Measurements from ENCODE around the gene SPRED1. TPM values are rescaled to one million over a fixed set of nuclear protein-coding genes. Genes with fewer than 3 reads are reported as not detected.
A peak's percentile ranks its signal among the peaks of the same experiment; 100 is the strongest.

SPRED1 gene
- total and polyA plus RNA-seq, 10 of the 15 experiments (the other 5 are each of a cell fraction or from before 2014, with no cell fraction given): 0.08 to 2.6 (median 0.22) TPM

- TF ChIP-seq IRF4 (IDR thresholded peaks at IDR 0.05; ENCODE audit: low read depth, low read length) (peak; percentile 62; the same call in 1 of the 2 replicates), TARDBP (IDR thresholded peaks at IDR 0.05; ENCODE audit: borderline replicate concordance) (no peak), PKNOX1 (IDR thresholded peaks at IDR 0.05) (peak; percentile 42), BCL3 (IDR thresholded peaks at IDR 0.05; ENCODE audit: borderline replicate concordance, insufficient read depth, low read depth, low read length, poor library complexity, severe bottlenecking) (peak; percentile 28), TCF7 (IDR thresholded peaks at IDR 0.05; ENCODE audit: borderline replicate concordance) (no peak), SMC3 (IDR thresholded peaks at IDR 0.05; ENCODE audit: borderline replicate concordance, low read length) (no peak), IKZF2 (IDR thresholded peaks at IDR 0.05) (peak in 1 of 2 experiments; percentile 50; a peak in 1 of 4 replicates), MTA3 (IDR thresholded peaks at IDR 0.05; ENCODE audit: borderline replicate concordance, low read length) (peak; percentile 35; the same call in 1 of the 2 replicates), JUND (IDR thresholded peaks at IDR 0.05; ENCODE audit: low read depth, low read length) (0 out of 2 replicates have a peak, but pooled peaks have one; percentile 38), SUPT20H (IDR thresholded peaks at IDR 0.05; ENCODE audit: borderline replicate concordance, control insufficient read depth, low read depth, low read length) (no peak), ZSCAN29 (IDR thresholded peaks at IDR 0.05) (no peak), DPF2 (IDR thresholded peaks at IDR 0.05) (peak; percentile 35; the same call in 1 of the 2 replicates), PAX8 (IDR thresholded peaks at IDR 0.05) (no peak), RELB (IDR thresholded peaks at IDR 0.05; ENCODE audit: low read depth) (no peak), SIX5 (IDR thresholded peaks at IDR 0.05; ENCODE audit: low read depth, low read length, severe bottlenecking) (no peak)
Observed at GRCh38 chr15:38308797-38309196, 56.2 kb downstream of the SPRED1 start (continued).
